ENCODE measurements around the gene RIPOR3.
A peak's percentile ranks its signal among the peaks of the same experiment; 100 is the strongest.

Gene RIPOR3

GRCh38 chr20:50724851-50725723, 33.7 kb upstream of the RIPOR3 start:
- H3K27ac ChIP-seq, result no peak overlapping the region
- no peaks in the 10 kb centered on the region for H3K27me3 ChIP-seq
- no peak for TF ChIP-seq CTCF (IDR thresholded peaks at IDR 0.05)
- no peaks in the 10 kb centered on the region for H3K36me3 ChIP-seq
- no peak overlapping the region for H3K4me3 ChIP-seq (ENCODE audit: low read depth in 1 of 2, low read length in 1 of 2)
- peaks cover 37 to 47% of the 10 kb centered on the region in 2 experiments for H3K4me1 ChIP-seq (ENCODE audit: control insufficient read depth in 1 of 2, insufficient read depth in 1 of 2, low read depth in 1 of 2, low read length in 1 of 2)
- no peaks in the 10 kb centered on the region for H3K9me3 ChIP-seq

- no peaks in the 10 kb centered on the region for H3K36me3 ChIP-seq
- H3K27me3 ChIP-seq, result no peaks in the 10 kb centered on the region
- no peak overlapping the region for H3K27ac ChIP-seq
- peaks cover 33 to 40% of the 10 kb centered on the region in 2 experiments for H3K4me1 ChIP-seq (ENCODE audit: control insufficient read depth in 1 of 2, insufficient read depth in 1 of 2, low read depth in 1 of 2, low read length in 1 of 2)
- no peak overlapping the region for H3K4me3 ChIP-seq (ENCODE audit: low read depth in 1 of 2, low read length in 1 of 2)
- TF ChIP-seq CTCF (IDR thresholded peaks at IDR 0.05), result no peak
- H3K9me3 ChIP-seq, result no peaks in the 10 kb centered on the region
Observed at GRCh38 chr20:50724112-50724725, 32.9 kb upstream of the RIPOR3 start.

GRCh38 chr20:50723672-50724071, 32.3 kb upstream of the RIPOR3 start:
- Histone ChIP-seq H3K36me3 (no peaks in the 10 kb centered on the region), H3K27ac (no peak overlapping the region)
- no peak for TF ChIP-seq CTCF (IDR thresholded peaks at IDR 0.05)

GRCh38 chr20:50722424-50723155, 31.2 kb upstream of the RIPOR3 start:
- peaks cover 21 to 24% of the 10 kb centered on the region in 2 experiments for H3K4me1 ChIP-seq (ENCODE audit: control insufficient read depth in 1 of 2, insufficient read depth in 1 of 2, low read depth in 1 of 2, low read length in 1 of 2)

More at GRCh38 chr20:50723672-50724071, 32.3 kb upstream of the RIPOR3 start:
- no peaks in the 10 kb centered on the region for H3K9me3 ChIP-seq
- H3K27me3 ChIP-seq, result no peaks in the 10 kb centered on the region
- H3K4me3 ChIP-seq (ENCODE audit: low read depth in 1 of 2, low read length in 1 of 2), result no peak overlapping the region
- H3K4me1 ChIP-seq (ENCODE audit: control insufficient read depth in 1 of 2, insufficient read depth in 1 of 2, low read depth in 1 of 2, low read length in 1 of 2), result peaks cover 31 to 35% of the 10 kb centered on the region in 2 experiments

More at GRCh38 chr20:50722424-50723155, 31.2 kb upstream of the RIPOR3 start:
- peak overlapping the region; percentile 60 for H3K27ac ChIP-seq
- TF ChIP-seq CTCF (IDR thresholded peaks at IDR 0.05), result no peak
- H3K9me3 ChIP-seq, result no peaks in the 10 kb centered on the region
- no peaks in the 10 kb centered on the region for H3K27me3 ChIP-seq
- H3K36me3 ChIP-seq, result no peaks in the 10 kb centered on the region
- no peak overlapping the region for H3K4me3 ChIP-seq (ENCODE audit: low read depth in 1 of 2, low read length in 1 of 2)
